PC-3 (cell line): Measurements from ENCODE around the gene RAD50.

ENCODE experiments used
- CTCF ChIP-seq: fragments of 300-600 bp; sonication (generic); conservative IDR thresholded peaks from 2 replicates; pipeline ENCODE4 v1.5.1; 2017; ENCODE audit warnings: antibody characterized with exemption, low read depth, mild to moderate bottlenecking, low read length
- EZH2 ChIP-seq: fragments of 300-600 bp; sonication (generic); IDR thresholded peaks from one replicate; pipeline ENCODE4 v1.6.1; 2017; ENCODE audit warnings: antibody characterized with exemption, mild to moderate bottlenecking, low read length; ENCODE audit not compliant: unreplicated experiment

- no peak for TF ChIP-seq CTCF
- no peak for TF ChIP-seq EZH2
Measured at GRCh38 chr5:132608107-132608506, 51.3 kb downstream of the RAD50 start.
